Measurements from ENCODE around the gene DBP. TPM values are rescaled to one million over a fixed set of nuclear protein-coding genes. Genes with fewer than 3 reads are reported as not detected.

DBP gene
- polyA plus RNA-seq, 2 of the 4 experiments (the other 2 are of a cell fraction): 2.5 to 3.8 TPM

GRCh38 chr19:48642862-48643261 lies 5.7 kb upstream of the DBP start:
- H3K4me1 ChIP-seq: peaks cover 25% of the 10 kb centered on the region
- WGBS (ENCODE audit: missing lambda C conversion rate): 80% methylated on average over 5 of the region's 5 CpGs
- no peak for FAIRE-seq
- DNase-seq (ENCODE audit: low read depth in 1 of 2, low spot score in 1 of 2): no peak
- TF ChIP-seq EHF (CRISPR knock-in tag; IDR thresholded peaks at IDR 0.05) (no peak), NFE2L2 (conservative IDR thresholded peaks at IDR 0.05; ENCODE audit: low read length) (no peak), ZSCAN20 (CRISPR knock-in tag; IDR thresholded peaks at IDR 0.05) (no peak), HMGXB4 (CRISPR knock-in tag; IDR thresholded peaks at IDR 0.05; ENCODE audit: borderline replicate concordance) (no peak), REST (IDR thresholded peaks at IDR 0.05) (no peak), JUNB (IDR thresholded peaks at IDR 0.05) (no peak), POLR2AphosphoS2 (conservative IDR thresholded peaks at IDR 0.05; ENCODE audit: low read length) (no peak), KDM5A (IDR thresholded peaks at IDR 0.05) (no peak), ZC3H11A (IDR thresholded peaks at IDR 0.05) (no peak), EP300 (IDR thresholded peaks at IDR 0.05) (no peak), HOXA7 (CRISPR knock-in tag; IDR thresholded peaks at IDR 0.05) (no peak), MAFK (IDR thresholded peaks at IDR 0.05; ENCODE audit: partially characterized antibody) (no peak), EHMT2 (IDR thresholded peaks at IDR 0.05; ENCODE audit: low read depth) (no peak), SREBF2 (IDR thresholded peaks at IDR 0.05) (no peak), CHD2 (IDR thresholded peaks at IDR 0.05; ENCODE audit: low read length, partially characterized antibody) (no peak), GATA3 (IDR thresholded peaks at IDR 0.05; ENCODE audit: borderline replicate concordance) (no peak), KDM1A (IDR thresholded peaks at IDR 0.05; ENCODE audit: low read depth) (no peak), USF2 (IDR thresholded peaks at IDR 0.05) (no peak)
- TF ChIP-seq, protein P1, sequence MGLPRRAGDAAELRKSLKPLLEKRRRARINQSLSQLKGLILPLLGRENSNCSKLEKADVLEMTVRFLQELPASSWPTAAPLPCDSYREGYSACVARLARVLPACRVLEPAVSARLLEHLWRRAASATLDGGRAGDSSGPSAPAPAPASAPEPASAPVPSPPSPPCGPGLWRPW (IDR thresholded peaks at IDR 0.05): no peak
- TF ChIP-seq, protein P2, sequence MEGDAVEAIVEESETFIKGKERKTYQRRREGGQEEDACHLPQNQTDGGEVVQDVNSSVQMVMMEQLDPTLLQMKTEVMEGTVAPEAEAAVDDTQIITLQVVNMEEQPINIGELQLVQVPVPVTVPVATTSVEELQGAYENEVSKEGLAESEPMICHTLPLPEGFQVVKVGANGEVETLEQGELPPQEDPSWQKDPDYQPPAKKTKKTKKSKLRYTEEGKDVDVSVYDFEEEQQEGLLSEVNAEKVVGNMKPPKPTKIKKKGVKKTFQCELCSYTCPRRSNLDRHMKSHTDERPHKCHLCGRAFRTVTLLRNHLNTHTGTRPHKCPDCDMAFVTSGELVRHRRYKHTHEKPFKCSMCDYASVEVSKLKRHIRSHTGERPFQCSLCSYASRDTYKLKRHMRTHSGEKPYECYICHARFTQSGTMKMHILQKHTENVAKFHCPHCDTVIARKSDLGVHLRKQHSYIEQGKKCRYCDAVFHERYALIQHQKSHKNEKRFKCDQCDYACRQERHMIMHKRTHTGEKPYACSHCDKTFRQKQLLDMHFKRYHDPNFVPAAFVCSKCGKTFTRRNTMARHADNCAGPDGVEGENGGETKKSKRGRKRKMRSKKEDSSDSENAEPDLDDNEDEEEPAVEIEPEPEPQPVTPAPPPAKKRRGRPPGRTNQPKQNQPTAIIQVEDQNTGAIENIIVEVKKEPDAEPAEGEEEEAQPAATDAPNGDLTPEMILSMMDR (IDR thresholded peaks at IDR 0.05): no peak
- no peak overlapping the region for H3K27ac ChIP-seq
- no peak for ATAC-seq
- ChIA-PET CTCF (interaction anchor here (0.6 to 3.5 kb wide), 5 partner anchors 14 to 145 kb away, joined by 3 to 26 read pairs (median 4); no protein-coding TSS in a partner anchor), POLR2A (interaction anchor here (0.7 to 1.4 kb wide), 2 partner anchors 24 to 350 kb away, joined by 3 to 6 read pairs; partner anchors contain the start of genes GYS1, RPL18 and SPHK2)
- no peak overlapping the region for H3K4me3 ChIP-seq
- no peak overlapping the region for H3K4me2 ChIP-seq
- no peaks in the 10 kb centered on the region for H3K9me3 ChIP-seq

Data from A549 (cell line).